ENCODE data around the gene NRN1. TPM values are rescaled to one million over a fixed set of nuclear protein-coding genes. Genes with fewer than 3 reads are reported as not detected.

NRN1 gene
- total RNA-seq, 1 donor: not detected

- TF ChIP-seq CTCF (IDR thresholded peaks at IDR 0.05; ENCODE audit: insufficient read depth, low read depth, low read length): no peak
- DNase-seq (ENCODE audit: low read depth): no peak
- H3K4me3 ChIP-seq (ENCODE audit: low read depth, low read length): no peak overlapping the region
Measured at GRCh38 chr6:6006006-6006427, 708 bp downstream of the NRN1 start.

GRCh38 chr6:6005051-6006005 is 1.4 kb downstream of the NRN1 start:
- no peak overlapping the region for H3K4me3 ChIP-seq (ENCODE audit: low read depth, low read length)
- no peak for TF ChIP-seq CTCF (IDR thresholded peaks at IDR 0.05; ENCODE audit: insufficient read depth, low read depth, low read length)
- DNase-seq (ENCODE audit: low read depth): no peak

- no peak overlapping the region for H3K4me3 ChIP-seq (ENCODE audit: low read depth, low read length)
- TF ChIP-seq CTCF (IDR thresholded peaks at IDR 0.05; ENCODE audit: insufficient read depth, low read depth, low read length): no peak
- no peak for DNase-seq (ENCODE audit: low read depth)
Measured at GRCh38 chr6:6004390-6004995, 2.2 kb downstream of the NRN1 start.

- no peak for DNase-seq (ENCODE audit: low read depth)
- no peak overlapping the region for H3K4me3 ChIP-seq (ENCODE audit: low read depth, low read length)
- TF ChIP-seq CTCF (IDR thresholded peaks at IDR 0.05; ENCODE audit: insufficient read depth, low read depth, low read length): no peak
Measured at GRCh38 chr6:6003621-6004366, 2.9 kb downstream of the NRN1 start.

GRCh38 chr6:6002848-6003620 is 3.7 kb downstream of the NRN1 start:
- no peak overlapping the region for H3K4me3 ChIP-seq (ENCODE audit: low read depth, low read length)
- DNase-seq (ENCODE audit: low read depth): no peak
- TF ChIP-seq CTCF (IDR thresholded peaks at IDR 0.05; ENCODE audit: insufficient read depth, low read depth, low read length): no peak

Data from fibroblast of villous mesenchyme (primary cell).